Endothelial cell of umbilical vein (primary cell): Measurements from ENCODE around the gene TMEFF2.

ENCODE experiments used
- CTCF ChIP-seq, 2 donors: IDR thresholded peaks; 1 replicate in 1 of 2; 2 replicates in 1 of 2; pipeline ENCODE4 v1.5.1; 2011; ENCODE audit warnings: low read length in 2 of 2, mild to moderate bottlenecking in 2 of 2, moderate library complexity in 2 of 2, control low read depth in 1 of 2, inconsistent platforms in 1 of 2, low read depth in 1 of 2; ENCODE audit not compliant: insufficient read depth in 1 of 2; ENCODE audit errors: extremely low read depth in 1 of 2
- EZH2 ChIP-seq: IDR thresholded peaks from 2 replicates; pipeline ENCODE4 v1.6.1; 2012; ENCODE audit warnings: borderline replicate concordance, low read depth, mild to moderate bottlenecking, moderate library complexity, low read length, inconsistent platforms; ENCODE audit not compliant: severe bottlenecking
- JUN ChIP-seq: IDR thresholded peaks from 2 replicates; pipeline ENCODE4 v1.6.1; 2011; ENCODE audit warnings: borderline replicate concordance, low read depth; ENCODE audit not compliant: insufficient read length, insufficient read depth
- MAX ChIP-seq: IDR thresholded peaks from 2 replicates; pipeline ENCODE4 v1.6.1; 2011; ENCODE audit not compliant: insufficient read depth, insufficient read length
- POLR2A ChIP-seq: IDR thresholded peaks from 2 replicates; pipeline ENCODE4 v1.6.1; 2012; ENCODE audit warnings: low read depth, mild to moderate bottlenecking, control low read depth, low read length
- POLR2AphosphoS5 ChIP-seq: IDR thresholded peaks from 2 replicates; pipeline ENCODE4 v1.6.1; 2012; ENCODE audit warnings: low read depth, mild to moderate bottlenecking, control low read depth, low read length, moderate library complexity; ENCODE audit not compliant: insufficient read depth

- no peak for TF ChIP-seq CTCF (IDR thresholded peaks at IDR 0.05; ENCODE audit: extremely low read depth in 1 of 2, insufficient read depth in 1 of 2, low read depth in 1 of 2, low read length in 2 of 2)
- no peak for TF ChIP-seq POLR2AphosphoS5
- TF ChIP-seq POLR2A = no peak
- no peak for TF ChIP-seq JUN
- TF ChIP-seq EZH2 = no peak
- no peak for TF ChIP-seq MAX
Measured at GRCh38 chr2:191959209-191959608, 235.5 kb downstream of the TMEFF2 start.
